ENCODE results near the gene RBM24. TPM values are rescaled to one million over a fixed set of nuclear protein-coding genes. Genes with fewer than 3 reads are reported as not detected.

RBM24 gene
- polyA plus RNA-seq, 1 donor from 2014 or later = 4.9 TPM

DNA sequence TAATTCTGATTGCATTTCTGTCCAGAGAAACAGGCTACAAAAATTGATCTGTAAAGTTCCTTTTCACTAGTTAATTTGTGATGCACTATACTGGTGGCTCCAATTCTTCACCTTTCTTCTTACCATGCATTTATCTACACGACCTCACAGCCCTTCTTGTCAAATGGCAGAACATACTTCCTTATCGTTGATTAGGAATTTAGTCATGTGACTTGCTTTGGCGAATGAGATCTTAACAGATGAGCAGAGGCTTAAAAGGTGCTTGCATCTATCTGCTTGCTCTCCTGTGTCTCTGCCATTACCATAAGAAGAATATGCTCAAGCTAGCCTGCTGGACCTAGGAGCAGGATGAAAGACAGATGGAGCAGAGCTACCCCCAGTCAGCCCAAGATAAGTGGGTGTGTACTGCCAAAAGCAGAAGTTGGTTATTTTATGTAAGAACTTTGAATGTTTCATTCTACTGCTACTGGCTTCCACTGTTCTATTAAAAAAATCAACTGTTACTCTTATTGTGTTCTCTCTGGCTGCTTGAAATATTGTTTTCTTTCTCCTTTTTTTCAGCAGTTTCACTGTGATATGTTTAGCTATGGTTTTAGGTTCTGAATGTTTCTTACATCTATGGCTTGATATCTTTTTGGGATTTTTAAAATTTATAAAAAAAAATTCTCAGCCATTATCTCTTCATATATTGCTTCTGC, 40.2 kb upstream of the RBM24 start:
- H3K79me2 ChIP-seq (replicated peaks; ENCODE audit: insufficient read depth, low read length) = no peaks in the 10 kb centered on the region
- no peak overlapping the region for H3K9ac ChIP-seq (ENCODE audit: low read length)
- H3K9me2 ChIP-seq (ENCODE audit: insufficient read depth, low read length) = no peaks in the 10 kb centered on the region
- no peaks in the 10 kb centered on the region for H3K27me3 ChIP-seq (ENCODE audit: insufficient read depth, low read depth, low read length)
- H3K27ac ChIP-seq (ENCODE audit: low read length) = no peak overlapping the region
- H3K4me3 ChIP-seq (ENCODE audit: low read length) = no peak overlapping the region
- TF ChIP-seq, protein P1, sequence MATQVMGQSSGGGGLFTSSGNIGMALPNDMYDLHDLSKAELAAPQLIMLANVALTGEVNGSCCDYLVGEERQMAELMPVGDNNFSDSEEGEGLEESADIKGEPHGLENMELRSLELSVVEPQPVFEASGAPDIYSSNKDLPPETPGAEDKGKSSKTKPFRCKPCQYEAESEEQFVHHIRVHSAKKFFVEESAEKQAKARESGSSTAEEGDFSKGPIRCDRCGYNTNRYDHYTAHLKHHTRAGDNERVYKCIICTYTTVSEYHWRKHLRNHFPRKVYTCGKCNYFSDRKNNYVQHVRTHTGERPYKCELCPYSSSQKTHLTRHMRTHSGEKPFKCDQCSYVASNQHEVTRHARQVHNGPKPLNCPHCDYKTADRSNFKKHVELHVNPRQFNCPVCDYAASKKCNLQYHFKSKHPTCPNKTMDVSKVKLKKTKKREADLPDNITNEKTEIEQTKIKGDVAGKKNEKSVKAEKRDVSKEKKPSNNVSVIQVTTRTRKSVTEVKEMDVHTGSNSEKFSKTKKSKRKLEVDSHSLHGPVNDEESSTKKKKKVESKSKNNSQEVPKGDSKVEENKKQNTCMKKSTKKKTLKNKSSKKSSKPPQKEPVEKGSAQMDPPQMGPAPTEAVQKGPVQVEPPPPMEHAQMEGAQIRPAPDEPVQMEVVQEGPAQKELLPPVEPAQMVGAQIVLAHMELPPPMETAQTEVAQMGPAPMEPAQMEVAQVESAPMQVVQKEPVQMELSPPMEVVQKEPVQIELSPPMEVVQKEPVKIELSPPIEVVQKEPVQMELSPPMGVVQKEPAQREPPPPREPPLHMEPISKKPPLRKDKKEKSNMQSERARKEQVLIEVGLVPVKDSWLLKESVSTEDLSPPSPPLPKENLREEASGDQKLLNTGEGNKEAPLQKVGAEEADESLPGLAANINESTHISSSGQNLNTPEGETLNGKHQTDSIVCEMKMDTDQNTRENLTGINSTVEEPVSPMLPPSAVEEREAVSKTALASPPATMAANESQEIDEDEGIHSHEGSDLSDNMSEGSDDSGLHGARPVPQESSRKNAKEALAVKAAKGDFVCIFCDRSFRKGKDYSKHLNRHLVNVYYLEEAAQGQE (IDR thresholded peaks at IDR 0.05; ENCODE audit: borderline replicate concordance) = no peak
- TF ChIP-seq, protein P2, sequence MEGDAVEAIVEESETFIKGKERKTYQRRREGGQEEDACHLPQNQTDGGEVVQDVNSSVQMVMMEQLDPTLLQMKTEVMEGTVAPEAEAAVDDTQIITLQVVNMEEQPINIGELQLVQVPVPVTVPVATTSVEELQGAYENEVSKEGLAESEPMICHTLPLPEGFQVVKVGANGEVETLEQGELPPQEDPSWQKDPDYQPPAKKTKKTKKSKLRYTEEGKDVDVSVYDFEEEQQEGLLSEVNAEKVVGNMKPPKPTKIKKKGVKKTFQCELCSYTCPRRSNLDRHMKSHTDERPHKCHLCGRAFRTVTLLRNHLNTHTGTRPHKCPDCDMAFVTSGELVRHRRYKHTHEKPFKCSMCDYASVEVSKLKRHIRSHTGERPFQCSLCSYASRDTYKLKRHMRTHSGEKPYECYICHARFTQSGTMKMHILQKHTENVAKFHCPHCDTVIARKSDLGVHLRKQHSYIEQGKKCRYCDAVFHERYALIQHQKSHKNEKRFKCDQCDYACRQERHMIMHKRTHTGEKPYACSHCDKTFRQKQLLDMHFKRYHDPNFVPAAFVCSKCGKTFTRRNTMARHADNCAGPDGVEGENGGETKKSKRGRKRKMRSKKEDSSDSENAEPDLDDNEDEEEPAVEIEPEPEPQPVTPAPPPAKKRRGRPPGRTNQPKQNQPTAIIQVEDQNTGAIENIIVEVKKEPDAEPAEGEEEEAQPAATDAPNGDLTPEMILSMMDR (IDR thresholded peaks at IDR 0.05; ENCODE audit: poor library complexity, severe bottlenecking) = no peak
- no peak for TF ChIP-seq SMC3 (conservative IDR thresholded peaks at IDR 0.05; ENCODE audit: poor library complexity)
- no peak for TF ChIP-seq POLR2AphosphoS5 (IDR thresholded peaks at IDR 0.05)
- no peak for TF ChIP-seq MXI1 (conservative IDR thresholded peaks at IDR 0.05; ENCODE audit: poor library complexity, severe bottlenecking)
- TF ChIP-seq TAF1 (IDR thresholded peaks at IDR 0.05; ENCODE audit: low read depth) = no peak
- TF ChIP-seq RAD21 (conservative IDR thresholded peaks at IDR 0.05) = no peak
- no peak for TF ChIP-seq EP300 (conservative IDR thresholded peaks at IDR 0.05; ENCODE audit: poor library complexity, severe bottlenecking)
- TF ChIP-seq EZH2 (IDR thresholded peaks at IDR 0.05; ENCODE audit: borderline replicate concordance, insufficient read depth, low read length, poor library complexity, severe bottlenecking) = no peak
- H3K9me3 ChIP-seq (ENCODE audit: low read length) = no peaks in the 10 kb centered on the region
- no peaks in the 10 kb centered on the region for H3F3A ChIP-seq (ENCODE audit: insufficient read depth, low read length, poor library complexity, severe bottlenecking)
- H4K20me1 ChIP-seq (ENCODE audit: insufficient read depth) = no peaks in the 10 kb centered on the region
- no peak overlapping the region for H3K4me2 ChIP-seq (ENCODE audit: low read length)
- H3K36me3 ChIP-seq (ENCODE audit: insufficient read depth, low read length) = no peaks in the 10 kb centered on the region
- no peak overlapping the region for H2AFZ ChIP-seq (ENCODE audit: low read depth, low read length)

DNA sequence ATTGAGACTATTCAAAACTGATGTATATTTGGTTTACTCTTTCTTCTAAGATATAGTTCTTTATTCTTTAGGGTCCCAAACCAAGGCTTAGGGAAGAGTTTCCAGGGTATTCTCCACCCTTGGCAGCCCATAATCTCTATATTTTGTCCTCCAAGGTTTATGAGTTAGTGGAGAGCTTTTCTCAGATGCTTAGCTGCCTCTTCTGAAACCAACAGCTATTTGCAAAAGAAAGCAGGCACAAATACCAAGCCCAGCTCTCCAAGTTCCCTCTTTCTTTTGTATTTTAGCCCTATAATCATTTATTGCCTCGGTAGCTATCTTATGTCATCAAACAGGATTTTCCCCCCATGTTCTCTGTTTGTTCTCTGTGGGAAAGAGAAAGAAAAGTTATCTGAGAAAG, 39.1 kb upstream of the RBM24 start:
- no peaks in the 10 kb centered on the region for H3K9me2 ChIP-seq (ENCODE audit: insufficient read depth, low read length)
- no peaks in the 10 kb centered on the region for H3K79me2 ChIP-seq (replicated peaks; ENCODE audit: insufficient read depth, low read length)
- H3K27me3 ChIP-seq (ENCODE audit: insufficient read depth, low read depth, low read length) = no peaks in the 10 kb centered on the region
- H3K4me2 ChIP-seq (ENCODE audit: low read length) = no peak overlapping the region
- TF ChIP-seq MXI1 (conservative IDR thresholded peaks at IDR 0.05; ENCODE audit: poor library complexity, severe bottlenecking) = no peak
- TF ChIP-seq SMC3 (conservative IDR thresholded peaks at IDR 0.05; ENCODE audit: poor library complexity) = no peak
- no peak for TF ChIP-seq EP300 (conservative IDR thresholded peaks at IDR 0.05; ENCODE audit: poor library complexity, severe bottlenecking)
- TF ChIP-seq EZH2 (IDR thresholded peaks at IDR 0.05; ENCODE audit: borderline replicate concordance, insufficient read depth, low read length, poor library complexity, severe bottlenecking) = no peak
- TF ChIP-seq, protein P1 (IDR thresholded peaks at IDR 0.05; ENCODE audit: borderline replicate concordance) = no peak
- no peak for TF ChIP-seq POLR2AphosphoS5 (IDR thresholded peaks at IDR 0.05)
- TF ChIP-seq RAD21 (conservative IDR thresholded peaks at IDR 0.05) = no peak
- no peak for TF ChIP-seq TAF1 (IDR thresholded peaks at IDR 0.05; ENCODE audit: low read depth)
- TF ChIP-seq, protein P2 (IDR thresholded peaks at IDR 0.05; ENCODE audit: poor library complexity, severe bottlenecking) = no peak
- H4K20me1 ChIP-seq (ENCODE audit: insufficient read depth) = no peaks in the 10 kb centered on the region
- no peaks in the 10 kb centered on the region for H3K36me3 ChIP-seq (ENCODE audit: insufficient read depth, low read length)
- H3K9ac ChIP-seq (ENCODE audit: low read length) = no peak overlapping the region
- no peak overlapping the region for H2AFZ ChIP-seq (ENCODE audit: low read depth, low read length)
- H3F3A ChIP-seq (ENCODE audit: insufficient read depth, low read length, poor library complexity, severe bottlenecking) = no peaks in the 10 kb centered on the region
- no peaks in the 10 kb centered on the region for H3K9me3 ChIP-seq (ENCODE audit: low read length)
- no peak overlapping the region for H3K27ac ChIP-seq (ENCODE audit: low read length)
- H3K4me3 ChIP-seq (ENCODE audit: low read length) = no peak overlapping the region
